ENCODE data around the gene CFAP119.

- TF ChIP-seq CTCF (IDR thresholded peaks at IDR 0.05; ENCODE audit: control extremely low read depth in 1 of 3, insufficient read depth in 1 of 3, low read depth in 1 of 3, low read length in 3 of 3): no peak
- no peak for TF ChIP-seq POLR2A (IDR thresholded peaks at IDR 0.05; ENCODE audit: control extremely low read depth in 1 of 2, low read depth in 2 of 2, low read length in 2 of 2)
- no peak for TF ChIP-seq MAX (IDR thresholded peaks at IDR 0.05)
- TF ChIP-seq POLR2AphosphoS5 (IDR thresholded peaks at IDR 0.05; ENCODE audit: low read depth, low read length): no peak
- TF ChIP-seq KDM1A (IDR thresholded peaks at IDR 0.05; ENCODE audit: borderline replicate concordance, low read length): no peak
- TF ChIP-seq SUZ12 (IDR thresholded peaks at IDR 0.05; ENCODE audit: low read length): no peak
Observed at GRCh38 chr16:30760577-30761426, 1.1 kb downstream of the CFAP119 start.

Measured in H1 (cell line).